ENCODE measurements around the gene HCN1. TPM values are rescaled to one million over a fixed set of nuclear protein-coding genes. Genes with fewer than 3 reads are reported as not detected.

HCN1 gene
- total and polyA plus RNA-seq, 2 of the 8 experiments (the other 6 are each of a cell fraction or from before 2014, with no cell fraction given) = 1.1 to 6.7 TPM

DNA sequence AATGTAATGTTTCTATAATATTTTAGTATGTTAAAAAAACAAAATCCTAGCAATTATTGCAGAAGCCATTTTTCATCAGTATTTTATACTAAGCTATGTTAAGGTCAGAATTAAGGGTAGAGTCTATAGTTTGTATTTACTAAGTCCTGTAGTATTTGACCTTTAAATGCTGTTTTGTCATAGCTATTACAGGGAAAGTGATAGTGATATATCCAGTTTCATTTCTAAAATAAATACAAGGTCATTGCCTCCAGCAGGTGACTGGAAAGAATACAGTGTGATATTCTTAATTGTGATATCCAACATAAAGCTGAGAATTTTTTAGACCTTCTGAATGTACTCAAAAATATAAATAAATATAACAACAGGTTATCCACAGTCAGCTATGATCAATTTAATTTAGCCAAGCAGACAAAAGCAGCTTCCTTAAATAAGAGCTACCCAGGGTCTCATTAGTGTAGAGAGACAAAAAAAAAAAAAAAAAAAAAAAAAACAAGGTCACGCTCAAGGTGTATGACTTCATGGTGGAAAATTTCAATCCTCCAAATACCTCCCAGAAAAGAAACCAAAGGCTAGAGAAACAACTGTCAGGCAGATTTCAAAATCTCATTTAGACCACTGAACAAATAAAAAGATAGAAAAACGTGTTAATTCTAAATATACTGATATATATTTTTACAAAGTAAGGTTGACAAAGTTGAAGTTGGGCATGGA, 278.7 kb downstream of the HCN1 start:
- H3K4me3 ChIP-seq (ENCODE audit: extremely low read depth in 1 of 4, insufficient read depth in 2 of 4, low read depth in 3 of 4, low read length in 4 of 4) = no peak overlapping the region
- FAIRE-seq (no peak), DNase-seq (ENCODE audit: low read depth in 1 of 2, low spot score in 2 of 2) (no peak)
- no peak overlapping the region for H3K23ac ChIP-seq (ENCODE audit: insufficient read length)
- 80% methylated on average over 2 of the region's 2 CpGs; no CpG with 5 or more reads in 1 of the 2 experiments for WGBS, 2 experiments (ENCODE audit: extremely low coverage in 1 of 2, insufficient coverage in 1 of 2, insufficient read length in 1 of 2, insufficient replicate concordance in 2 of 2, low coverage in 1 of 2, low lambda C conversion rate in 2 of 2, missing lambda C conversion rate in 1 of 2)
- H3K79me1 ChIP-seq (ENCODE audit: low read depth, low read length) = no peaks in the 10 kb centered on the region
- ChIA-PET CTCF (ENCODE audit: partially characterized antibody) (no interaction called here), POLR2A (ENCODE audit: partially characterized antibody) (no interaction called here)
- H2BK5ac ChIP-seq (ENCODE audit: low read depth, low read length) = no peak overlapping the region
- no peak overlapping the region for H3K18ac ChIP-seq (ENCODE audit: extremely low read depth, low read length)
- no peaks in the 10 kb centered on the region for H3K27me3 ChIP-seq (replicated peaks in 1 of 4; ENCODE audit: control insufficient read depth in 3 of 4, extremely low read depth in 1 of 4, insufficient read depth in 3 of 4, low read length in 3 of 4)
- H3K9ac ChIP-seq (replicated peaks in 1 of 4; ENCODE audit: extremely low read depth in 1 of 4, low read depth in 3 of 4, low read length in 3 of 4) = no peak overlapping the region
- TF ChIP-seq CBX5 (IDR thresholded peaks at IDR 0.05; ENCODE audit: low read depth, low read length) (no peak), SP4 (IDR thresholded peaks at IDR 0.05; ENCODE audit: low read length) (no peak), CBX8 (IDR thresholded peaks at IDR 0.05; ENCODE audit: borderline replicate concordance, low read depth, low read length) (no peak)
- H4K8ac ChIP-seq (ENCODE audit: extremely low read depth, insufficient read depth, low read length) = no peak overlapping the region
- no peak overlapping the region for H4K5ac ChIP-seq (ENCODE audit: insufficient read length, low read depth, low read length)
- H3K79me2 ChIP-seq (ENCODE audit: control insufficient read depth in 1 of 2, insufficient read depth in 2 of 2, low read length in 2 of 2) = no peaks in the 10 kb centered on the region
- H4K91ac ChIP-seq (replicated peaks; ENCODE audit: insufficient read length, low read length) = no peak overlapping the region
- H2AK5ac ChIP-seq (ENCODE audit: low read depth, low read length) = no peak overlapping the region
- no peak overlapping the region for H3K14ac ChIP-seq (ENCODE audit: insufficient read length)
- no peaks in the 10 kb centered on the region for H3K23me2 ChIP-seq (ENCODE audit: low read depth, low read length)
- no peak overlapping the region for H3K56ac ChIP-seq (replicated peaks; ENCODE audit: insufficient read length, low read depth, low read length)
- no peak overlapping the region for H2AFZ ChIP-seq (ENCODE audit: low read length)
- H3K27ac ChIP-seq (ENCODE audit: low read depth, low read length) = no peak overlapping the region
- no peaks in the 10 kb centered on the region for H3K9me3 ChIP-seq (ENCODE audit: insufficient read depth in 2 of 2, low read depth in 1 of 2, low read length in 1 of 2)
- no peak overlapping the region for H3K4me2 ChIP-seq (ENCODE audit: insufficient read depth in 1 of 2, low read depth in 2 of 2, low read length in 2 of 2)
- H3K36me3 ChIP-seq (ENCODE audit: control insufficient read depth in 2 of 4, insufficient read depth in 4 of 4, low read length in 3 of 4) = no peaks in the 10 kb centered on the region
- no peak overlapping the region for H2BK12ac ChIP-seq (ENCODE audit: low read depth, low read length)
- H2BK120ac ChIP-seq (replicated peaks; ENCODE audit: low read depth, low read length) = no peak overlapping the region
- H2BK15ac ChIP-seq (ENCODE audit: low read length) = no peak overlapping the region
- H3K4ac ChIP-seq (replicated peaks; ENCODE audit: insufficient read length, low read depth, low read length) = no peak overlapping the region
- no peaks in the 10 kb centered on the region for H4K20me1 ChIP-seq (replicated peaks in 1 of 2; ENCODE audit: control insufficient read depth in 1 of 2, insufficient read depth in 2 of 2, low read length in 2 of 2)
- no peaks in the 10 kb centered on the region for H3K4me1 ChIP-seq (replicated peaks in 1 of 4; ENCODE audit: control insufficient read depth in 3 of 4, insufficient read depth in 4 of 4, low read length in 3 of 4)
- H2BK20ac ChIP-seq (ENCODE audit: low read length) = no peak overlapping the region

Data from H1 (cell line).